NOMO-1 treated with dmso at 0.1 percent for 144 hours (cell line): ENCODE results near the gene LYRM7.
"Not testable (repeated sequence)": the region's sequence is repeated elsewhere in the genome, so short reads cannot be mapped to it uniquely, and the experiment has no call there.

Experiments used
- DNase-seq: peaks from one replicate; lab custom pipeline; 2025; ENCODE audit not compliant: unreplicated experiment; lab: John Stamatoyannopoulos, UW

LYRM7 gene

DNA sequence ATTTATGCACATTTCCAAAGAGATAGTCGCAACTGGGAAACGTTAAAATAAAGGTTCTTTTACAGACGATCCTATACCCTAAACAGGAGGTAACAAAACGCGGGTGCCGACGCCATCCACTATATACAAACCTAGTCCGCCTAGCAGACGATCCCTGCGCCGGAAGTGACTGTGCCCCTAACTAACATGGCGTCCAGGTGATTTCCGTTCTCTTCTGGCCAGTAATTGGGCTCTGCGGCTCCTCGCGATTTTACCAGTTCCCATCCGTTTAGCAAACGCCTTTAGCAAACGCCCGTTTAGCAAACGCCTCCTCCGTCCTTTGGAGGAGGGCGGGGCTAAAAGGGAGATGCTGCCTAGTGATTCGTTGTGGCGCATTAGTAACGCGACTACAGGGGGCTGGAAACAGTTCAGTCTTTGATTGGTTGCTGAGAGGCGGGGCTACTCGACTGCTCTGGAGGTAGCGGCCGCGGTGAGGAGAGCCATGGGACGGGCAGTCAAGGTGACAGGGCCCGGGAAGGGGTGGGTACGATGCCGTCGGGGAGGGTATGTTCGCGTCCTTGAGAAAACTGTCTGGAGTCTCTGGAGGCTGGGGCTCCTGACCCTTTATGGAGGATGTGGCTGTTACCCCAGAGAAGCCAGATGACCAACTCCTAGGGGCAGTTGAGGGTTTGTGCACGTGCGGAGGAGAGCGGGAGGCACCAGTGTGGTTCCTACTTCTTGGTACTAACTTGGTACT, at the start of gene LYRM7:
LYRM7 (plus strand) TSS at position 405 of the 736 bp plus-strand sequence; CDS start at position 482, 77 bp downstream.
- DNase-seq = peak; percentile 100

DNA sequence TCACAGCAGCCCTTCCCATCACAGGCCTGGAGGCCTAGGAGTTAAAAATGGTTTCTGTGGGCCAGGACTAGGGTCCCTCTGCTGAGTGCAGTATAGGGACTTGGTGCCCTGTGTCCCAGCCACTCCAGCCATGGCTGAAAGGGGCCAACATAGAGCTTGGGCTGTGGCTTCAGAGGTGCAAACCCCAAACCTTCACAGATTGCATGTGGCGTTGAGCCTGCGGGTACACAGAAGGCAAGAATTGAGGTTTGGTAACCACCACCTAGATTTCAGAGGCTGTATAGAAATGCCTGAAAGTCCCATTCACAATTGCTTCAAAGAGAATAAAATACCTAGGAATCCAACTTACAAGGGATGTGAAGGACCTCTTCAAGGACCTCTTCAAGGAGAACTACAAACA, 43.5 kb upstream of the LYRM7 start:
- DNase-seq = not testable (repeated sequence)

DNA sequence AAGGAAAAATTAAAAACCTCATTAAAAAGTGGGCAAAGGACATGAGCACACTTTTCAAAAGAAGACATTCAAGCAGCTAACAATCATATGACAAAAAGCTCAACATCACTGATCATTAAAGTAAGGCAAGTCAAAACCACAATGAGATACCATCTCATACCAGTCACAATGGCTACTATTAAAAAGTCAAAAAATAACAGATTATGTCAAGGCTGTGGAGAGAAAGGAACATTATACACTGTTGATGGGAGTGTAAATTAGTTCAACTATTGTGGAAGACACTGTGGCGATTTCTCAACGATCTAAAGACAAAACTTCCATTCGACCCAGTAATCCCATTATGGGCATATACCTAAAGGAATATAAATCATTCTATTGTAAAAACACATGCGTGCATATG, 41.4 kb upstream of the LYRM7 start:
- DNase-seq = no peak

DNA sequence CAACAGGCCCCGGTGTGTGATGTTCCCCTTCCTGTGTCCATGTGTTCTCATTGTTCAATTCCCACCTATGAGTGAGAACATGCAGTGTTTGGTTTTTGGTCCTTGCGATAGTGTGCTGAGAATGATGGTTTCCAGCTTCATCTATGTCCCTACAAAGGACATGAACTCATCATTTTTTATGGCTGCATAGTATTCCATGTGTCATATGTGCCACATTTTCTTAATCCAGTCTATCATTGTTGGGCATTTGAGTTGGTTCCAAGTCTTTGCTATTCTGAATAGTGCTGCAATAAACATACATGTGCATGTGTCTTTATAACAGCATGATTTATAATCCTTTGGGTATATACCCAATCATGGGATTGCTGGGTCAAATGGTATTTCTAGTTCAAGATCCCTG, 37.7 kb upstream of the LYRM7 start:
- DNase-seq = not testable (repeated sequence)

DNA sequence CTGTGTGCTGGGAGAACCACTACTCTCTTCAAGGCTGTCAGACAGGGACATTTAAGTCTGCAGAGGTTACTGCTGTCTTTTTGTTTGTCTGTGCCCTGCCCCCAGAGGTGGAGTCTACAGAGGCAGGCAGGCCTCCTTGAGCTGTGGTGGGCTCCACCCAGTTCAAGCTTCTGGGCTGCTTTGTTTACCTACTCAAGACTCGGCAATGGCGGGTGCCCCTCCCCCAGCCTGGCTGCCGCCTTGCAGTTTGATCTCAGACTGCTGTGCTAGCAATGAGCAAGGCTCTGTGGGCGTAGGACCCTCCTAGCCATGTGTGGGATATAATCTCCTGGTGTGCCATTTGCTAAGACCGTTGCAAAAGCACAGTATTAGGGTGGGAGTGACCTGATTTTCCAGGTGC, 32.3 kb upstream of the LYRM7 start:
- not testable (repeated sequence) for DNase-seq

DNA sequence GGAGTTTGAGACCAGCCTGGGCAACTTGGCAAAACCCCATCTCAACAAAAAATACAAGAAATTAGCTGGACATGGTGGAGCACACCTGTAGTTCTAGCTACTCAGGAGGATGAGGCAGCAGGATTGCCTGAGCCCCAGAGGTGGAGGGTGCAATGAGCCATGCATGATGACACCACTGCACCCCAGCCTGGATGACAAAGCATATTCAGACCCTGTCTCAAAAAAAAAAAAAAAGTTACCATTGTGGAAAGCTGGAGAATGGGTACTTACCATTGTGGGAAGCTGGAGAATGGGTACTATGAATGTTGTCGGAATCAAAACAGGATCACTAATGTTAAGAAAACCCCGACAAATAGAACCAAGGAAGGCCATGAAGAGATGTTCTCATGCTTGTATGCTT, 31.4 kb upstream of the LYRM7 start:
- DNase-seq = no peak

DNA sequence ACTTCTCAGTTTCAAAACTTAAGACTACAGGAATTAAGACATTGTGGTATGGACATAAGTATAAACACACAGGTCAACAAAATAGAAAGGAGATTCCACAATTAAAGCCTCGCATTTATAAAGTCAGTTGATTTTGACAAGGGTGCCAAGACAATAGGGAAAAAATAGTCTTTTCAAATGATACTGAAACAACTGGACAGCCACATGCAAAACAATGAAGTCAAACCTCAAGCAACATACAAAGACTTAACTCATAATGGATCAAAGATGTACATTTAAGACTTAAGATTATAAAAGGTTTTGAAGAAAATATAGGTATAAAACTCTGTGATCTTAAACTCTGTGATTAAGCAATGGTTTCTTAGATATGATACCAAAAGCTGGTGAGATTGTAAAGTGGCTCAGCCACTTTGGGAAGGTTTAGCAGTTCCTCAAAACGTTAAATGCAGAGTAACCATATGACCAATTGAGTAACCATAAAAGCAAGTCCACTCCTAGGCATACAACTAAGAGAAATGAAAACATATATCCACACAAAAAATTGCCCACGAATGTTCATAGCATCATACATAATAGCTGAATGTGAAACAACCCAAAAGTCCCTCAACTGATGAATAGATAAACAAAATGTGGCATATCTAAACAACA, 27.6 kb upstream of the LYRM7 start:
- no peak for DNase-seq

DNA sequence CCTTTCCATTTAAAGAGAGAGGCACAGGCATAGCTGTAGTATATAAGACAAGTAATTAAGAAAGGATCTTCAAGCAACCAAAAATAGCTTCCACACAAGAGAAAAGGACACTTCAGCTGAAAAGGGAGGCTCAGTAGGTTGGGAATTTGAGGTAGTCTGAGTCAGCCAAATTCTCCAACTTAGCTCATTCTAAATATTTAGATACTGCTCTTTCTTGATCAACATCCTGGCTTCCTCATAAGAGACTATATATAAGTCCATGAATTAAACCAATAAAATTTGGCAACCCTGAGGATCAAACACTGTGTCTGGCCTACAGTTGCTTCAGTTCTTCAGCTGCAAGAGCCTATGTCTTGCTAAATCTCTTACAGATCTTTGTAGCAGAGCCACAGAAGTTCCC, 23.5 kb upstream of the LYRM7 start:
- no peak for DNase-seq

DNA sequence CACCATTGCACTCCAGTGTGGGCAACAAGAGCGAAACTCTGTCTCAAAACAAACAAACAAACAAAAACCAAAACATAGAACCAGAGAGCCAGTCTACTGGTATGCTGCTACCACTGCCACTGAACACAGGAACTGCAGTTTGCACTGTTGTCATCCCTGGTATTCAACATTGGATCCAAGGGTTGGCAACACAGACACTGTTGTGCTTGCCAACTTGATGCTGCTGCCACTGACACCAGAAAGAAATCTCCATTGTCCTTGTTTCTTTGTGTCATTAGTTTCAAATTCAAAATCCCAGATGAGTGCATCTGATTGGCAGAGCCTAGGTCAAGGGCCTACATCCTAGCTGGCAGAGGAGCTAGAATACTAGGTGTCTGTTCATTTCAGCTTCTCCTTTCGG, 21.9 kb upstream of the LYRM7 start:
- DNase-seq = no peak

DNA sequence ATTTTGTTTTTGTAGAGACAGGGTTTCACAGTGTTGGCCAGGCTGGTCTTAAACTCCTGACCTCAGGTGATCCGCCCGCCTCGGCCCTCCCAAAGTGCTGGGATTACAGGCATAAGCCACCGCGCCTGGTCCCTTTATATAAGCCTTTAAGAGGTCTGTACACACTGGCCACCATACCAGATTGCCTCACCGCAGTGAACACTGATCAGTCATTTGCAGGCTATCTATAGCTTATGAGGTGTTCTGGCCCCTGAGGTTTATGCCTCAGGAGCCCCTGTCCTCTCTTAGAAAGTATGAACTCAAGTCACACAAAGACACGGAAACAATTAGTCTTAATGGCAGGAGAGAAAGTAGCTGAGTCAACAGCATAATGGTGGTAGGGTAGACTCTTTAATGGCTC, 20.3 kb upstream of the LYRM7 start:
- DNase-seq = no peak

DNA sequence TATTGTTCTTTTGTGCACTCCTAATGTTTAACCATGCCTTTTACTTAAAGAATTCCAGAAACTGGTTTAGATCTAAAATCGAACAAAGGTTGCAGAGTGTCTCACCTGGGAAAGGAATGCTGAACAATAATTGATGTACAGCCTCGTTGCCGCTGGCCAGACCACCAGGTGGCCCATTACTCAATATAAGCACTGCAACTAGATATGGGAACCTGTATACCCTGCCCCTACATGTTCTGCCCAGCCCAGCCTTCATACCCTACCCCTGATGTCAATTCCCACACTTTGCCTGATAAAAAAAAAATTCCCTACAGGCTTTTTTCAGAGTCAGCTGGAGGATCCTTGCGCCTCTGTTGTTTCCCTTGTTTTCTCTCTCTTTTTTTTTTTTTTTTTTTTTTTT, 19.5 kb upstream of the LYRM7 start:
- no peak for DNase-seq

DNA sequence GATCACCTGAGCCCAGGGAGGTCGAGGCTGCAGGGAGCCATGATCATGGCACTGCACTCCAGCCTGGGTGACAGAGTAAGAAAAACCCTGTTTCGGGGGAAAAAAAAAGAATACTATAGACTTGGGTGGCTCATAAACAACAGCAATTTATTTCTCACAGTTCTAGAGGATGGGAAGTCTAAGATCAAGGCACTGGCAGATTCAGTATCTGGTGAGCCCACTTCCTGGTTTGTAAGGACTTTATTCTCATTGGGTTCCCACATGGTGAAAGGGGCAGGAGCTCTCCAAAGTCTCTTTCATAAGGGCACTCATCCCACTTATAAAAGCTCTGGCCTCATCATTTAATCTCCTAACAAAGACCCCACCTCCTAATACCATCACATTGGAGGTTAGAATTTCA, 14.4 kb upstream of the LYRM7 start:
- DNase-seq = no peak

DNA sequence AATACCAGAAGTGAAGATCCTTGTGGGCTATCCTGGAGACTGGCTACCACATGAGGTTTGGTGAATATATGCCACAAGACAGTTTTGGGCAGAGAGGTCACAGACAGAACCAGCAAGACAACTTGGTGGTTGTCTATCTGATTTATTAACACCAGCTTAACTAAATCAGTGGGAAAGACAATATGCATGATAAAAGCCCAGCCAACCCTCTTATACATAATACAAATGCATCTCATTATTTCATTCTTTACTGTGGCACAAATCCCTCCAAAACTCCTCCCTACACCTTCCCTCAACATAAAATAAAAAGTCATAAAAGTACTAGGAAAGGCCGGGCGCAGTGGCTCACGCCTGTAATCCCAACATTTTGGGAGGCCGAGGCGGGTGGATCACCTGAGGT, 13.8 kb upstream of the LYRM7 start:
- no peak for DNase-seq

DNA sequence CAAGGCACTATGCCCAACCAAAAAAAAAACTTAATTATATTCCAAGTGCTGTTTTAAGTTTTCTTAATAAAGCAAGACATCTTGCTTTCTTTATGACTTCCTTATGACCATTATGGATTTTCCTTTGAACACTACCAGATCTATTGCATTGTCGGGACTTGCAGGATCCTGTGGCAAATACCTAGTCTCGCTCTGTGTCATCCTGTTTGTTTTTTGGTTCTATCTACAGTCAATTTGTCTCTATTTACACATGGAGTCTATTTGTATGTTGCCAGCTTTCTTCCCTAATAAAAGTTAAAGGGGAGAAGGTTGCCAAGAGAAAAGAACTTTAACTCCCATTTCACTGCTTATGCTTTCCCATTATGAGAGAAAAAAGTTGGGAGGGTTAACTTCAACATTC, 10.6 kb upstream of the LYRM7 start:
- no peak for DNase-seq

DNA sequence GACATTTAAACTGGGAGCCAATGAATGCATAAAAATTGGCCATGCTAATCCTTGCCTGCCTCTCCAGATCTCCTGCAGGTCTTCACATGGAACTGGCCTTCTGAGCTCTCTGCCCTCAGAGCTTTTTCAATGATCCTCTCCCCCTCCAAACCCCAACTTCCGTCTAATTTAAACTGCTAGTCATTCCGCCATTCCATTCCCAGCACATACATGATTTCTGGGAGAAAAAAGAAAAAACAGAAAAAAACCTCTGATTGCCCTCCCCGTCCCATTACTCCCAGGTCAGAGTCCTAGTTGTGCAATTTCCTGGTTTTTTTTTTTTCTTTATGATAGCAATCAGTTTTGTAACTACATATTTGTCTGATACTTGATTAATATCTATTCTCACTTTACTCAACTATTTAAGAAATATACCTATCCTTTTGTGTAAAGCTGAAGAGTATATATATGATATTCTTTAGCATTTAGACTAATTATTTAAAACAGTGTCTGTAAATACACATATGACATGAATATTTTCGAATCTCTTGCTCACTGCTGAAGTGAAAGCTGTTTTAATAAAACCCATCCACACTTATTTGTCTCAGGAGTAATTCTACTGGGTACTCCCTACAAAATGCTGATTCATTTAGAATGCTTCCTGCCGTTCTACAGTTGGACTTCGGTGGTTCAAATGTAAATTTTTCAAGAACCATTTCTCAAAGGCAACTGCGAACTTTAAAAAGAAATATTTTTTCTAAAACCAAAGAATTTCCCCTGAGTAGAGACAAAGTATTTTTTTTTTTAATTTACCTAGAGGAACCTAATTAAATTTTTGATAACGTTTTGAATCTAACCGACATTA, 7.2 kb upstream of the LYRM7 start:
- DNase-seq = peak; percentile 40

DNA sequence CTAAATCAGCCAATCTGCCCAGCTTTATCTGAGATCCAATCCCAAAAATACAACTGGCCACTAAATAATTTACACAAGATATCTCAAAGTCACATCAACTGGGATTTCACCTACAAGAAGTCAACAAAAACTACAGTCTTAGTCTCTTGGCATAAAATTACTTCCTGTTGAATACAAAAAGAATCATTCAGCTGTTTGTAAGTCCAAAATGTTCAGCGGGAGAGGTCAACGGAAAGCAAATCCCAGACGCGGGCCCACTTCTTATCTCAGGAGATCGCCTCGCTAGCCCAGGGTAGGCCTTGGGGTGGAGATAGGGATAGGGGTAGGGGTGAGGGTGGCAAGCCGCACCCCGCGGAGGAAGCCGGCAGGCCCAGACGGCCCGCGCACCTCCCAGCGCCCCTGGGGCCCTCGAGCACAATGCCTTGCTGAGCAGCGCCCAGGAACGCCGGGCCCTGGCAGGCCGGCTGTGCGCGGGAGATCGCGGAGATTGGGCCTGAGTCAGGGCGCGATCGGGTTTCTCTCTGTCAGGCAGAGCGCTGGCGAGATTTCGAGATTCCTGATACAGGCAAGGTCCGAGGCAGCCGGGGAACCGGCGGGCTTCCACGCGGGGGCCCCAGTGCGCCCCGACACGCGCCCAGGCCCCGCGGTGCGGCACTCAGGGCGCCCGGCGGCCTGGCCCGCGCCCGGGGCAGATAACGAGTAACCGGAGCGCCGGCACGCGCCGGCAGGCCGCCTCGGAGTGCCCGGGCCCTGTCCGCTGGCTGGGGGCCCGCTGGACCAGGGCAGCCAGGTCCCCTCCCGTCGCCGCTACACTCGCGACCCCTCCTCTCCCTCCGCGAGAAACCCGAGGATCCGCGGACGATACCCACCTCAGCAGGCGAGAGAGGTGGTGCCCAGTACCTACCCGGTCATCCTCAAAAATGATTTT, 6.3 kb upstream of the LYRM7 start:
- peak; percentile 46 for DNase-seq

DNA sequence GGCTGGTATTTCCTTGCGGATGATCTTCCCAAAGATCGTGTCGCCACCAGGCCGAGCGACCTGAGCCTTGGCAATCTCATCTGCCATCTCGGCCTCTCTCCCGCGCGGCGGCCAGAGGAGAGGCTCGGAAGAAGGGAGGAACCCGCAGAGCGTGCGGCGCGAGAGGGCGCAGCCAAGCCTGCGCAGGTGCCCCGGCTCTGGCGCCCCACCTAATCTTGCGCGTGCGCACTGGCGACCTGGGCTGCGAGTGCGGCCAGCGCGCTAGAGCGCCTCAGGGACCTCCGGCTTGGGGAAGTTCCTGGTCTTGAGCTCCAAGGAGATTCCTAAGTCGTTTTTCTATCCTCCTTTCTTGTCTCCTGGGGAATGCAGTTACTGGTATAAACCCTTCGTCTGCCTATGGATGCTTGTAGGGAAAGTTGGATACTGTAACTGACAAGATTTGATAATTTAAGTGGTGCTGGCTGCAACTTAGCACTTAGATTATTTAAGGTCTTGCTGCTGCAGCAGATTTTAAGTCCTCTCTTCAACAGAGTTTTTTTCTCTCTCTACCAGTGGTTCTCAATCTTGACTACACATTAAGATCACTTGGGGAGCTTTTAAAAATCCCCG, 5.5 kb upstream of the LYRM7 start, which contains the start of gene HINT1:
HINT1 (minus strand) TSS at position 138 of the 609 bp plus-strand sequence; CDS start at position 87, 51 bp downstream.
- peak; percentile 91 for DNase-seq

DNA sequence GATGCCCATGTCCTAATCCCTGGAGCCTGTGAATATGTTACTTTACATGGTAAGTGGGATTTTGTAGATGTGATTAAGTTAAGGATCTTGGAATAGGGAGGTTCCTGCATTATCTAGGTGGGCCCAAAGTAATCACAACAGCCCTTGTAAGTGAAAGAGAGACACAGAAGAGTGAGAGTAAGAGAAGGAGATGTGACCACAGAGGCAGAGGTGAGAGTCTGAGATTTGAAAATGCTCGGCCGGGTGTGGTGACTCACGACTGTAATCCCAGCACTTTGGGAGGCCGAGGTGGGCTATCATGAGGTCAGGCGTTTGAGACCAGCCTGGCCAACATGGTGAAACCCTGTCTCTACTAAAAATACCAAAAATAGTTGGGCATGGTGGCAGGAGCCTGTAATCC, 3.1 kb upstream of the LYRM7 start:
- no peak for DNase-seq

DNA sequence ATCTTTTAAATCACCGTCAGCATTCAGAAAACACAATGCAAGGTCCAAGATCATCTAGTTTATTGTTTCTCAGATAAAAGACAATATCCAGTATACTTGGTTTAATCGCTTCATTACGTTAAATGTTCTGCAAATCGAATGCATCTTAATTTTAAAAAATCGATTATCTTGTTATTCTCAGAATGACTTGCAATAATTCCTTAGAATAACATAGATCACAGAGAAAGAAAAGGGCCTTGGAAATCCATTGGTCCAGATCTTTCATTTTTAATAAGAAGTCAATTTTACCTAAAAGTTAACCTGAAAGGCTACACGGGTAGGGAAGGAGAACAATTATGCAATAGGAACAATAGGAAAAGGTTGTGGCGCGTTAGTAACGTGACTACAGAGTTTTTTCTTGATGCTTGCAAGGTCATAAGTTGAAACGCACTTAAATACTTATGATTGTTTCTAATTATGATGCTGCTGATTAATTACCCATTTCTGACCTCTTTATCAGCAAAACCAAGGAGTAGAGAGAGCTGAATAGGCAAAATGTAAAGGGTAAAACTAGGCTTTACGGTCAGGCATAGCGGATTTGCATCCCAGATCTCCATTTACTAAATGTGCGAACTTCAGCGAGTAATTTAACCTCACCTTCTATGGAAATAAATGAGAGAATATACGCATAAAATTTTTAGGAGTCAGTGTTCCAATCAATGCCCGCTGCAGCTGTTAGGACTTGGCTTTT, 769 bp upstream of the LYRM7 start:
- DNase-seq = no peak
